ENCODE data around the gene SLX9. TPM values are rescaled to one million over a fixed set of nuclear protein-coding genes. Genes with fewer than 3 reads are reported as not detected.

SLX9 gene
- polyA plus RNA-seq, 1 donor from 2014 or later: 15.4 TPM

- TF ChIP-seq SMC3 (conservative IDR thresholded peaks at IDR 0.05; ENCODE audit: poor library complexity) (no peak), TAF1 (IDR thresholded peaks at IDR 0.05; ENCODE audit: low read depth) (no peak), EP300 (conservative IDR thresholded peaks at IDR 0.05; ENCODE audit: poor library complexity, severe bottlenecking) (no peak)
- TF ChIP-seq, protein P1, sequence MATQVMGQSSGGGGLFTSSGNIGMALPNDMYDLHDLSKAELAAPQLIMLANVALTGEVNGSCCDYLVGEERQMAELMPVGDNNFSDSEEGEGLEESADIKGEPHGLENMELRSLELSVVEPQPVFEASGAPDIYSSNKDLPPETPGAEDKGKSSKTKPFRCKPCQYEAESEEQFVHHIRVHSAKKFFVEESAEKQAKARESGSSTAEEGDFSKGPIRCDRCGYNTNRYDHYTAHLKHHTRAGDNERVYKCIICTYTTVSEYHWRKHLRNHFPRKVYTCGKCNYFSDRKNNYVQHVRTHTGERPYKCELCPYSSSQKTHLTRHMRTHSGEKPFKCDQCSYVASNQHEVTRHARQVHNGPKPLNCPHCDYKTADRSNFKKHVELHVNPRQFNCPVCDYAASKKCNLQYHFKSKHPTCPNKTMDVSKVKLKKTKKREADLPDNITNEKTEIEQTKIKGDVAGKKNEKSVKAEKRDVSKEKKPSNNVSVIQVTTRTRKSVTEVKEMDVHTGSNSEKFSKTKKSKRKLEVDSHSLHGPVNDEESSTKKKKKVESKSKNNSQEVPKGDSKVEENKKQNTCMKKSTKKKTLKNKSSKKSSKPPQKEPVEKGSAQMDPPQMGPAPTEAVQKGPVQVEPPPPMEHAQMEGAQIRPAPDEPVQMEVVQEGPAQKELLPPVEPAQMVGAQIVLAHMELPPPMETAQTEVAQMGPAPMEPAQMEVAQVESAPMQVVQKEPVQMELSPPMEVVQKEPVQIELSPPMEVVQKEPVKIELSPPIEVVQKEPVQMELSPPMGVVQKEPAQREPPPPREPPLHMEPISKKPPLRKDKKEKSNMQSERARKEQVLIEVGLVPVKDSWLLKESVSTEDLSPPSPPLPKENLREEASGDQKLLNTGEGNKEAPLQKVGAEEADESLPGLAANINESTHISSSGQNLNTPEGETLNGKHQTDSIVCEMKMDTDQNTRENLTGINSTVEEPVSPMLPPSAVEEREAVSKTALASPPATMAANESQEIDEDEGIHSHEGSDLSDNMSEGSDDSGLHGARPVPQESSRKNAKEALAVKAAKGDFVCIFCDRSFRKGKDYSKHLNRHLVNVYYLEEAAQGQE (IDR thresholded peaks at IDR 0.05; ENCODE audit: borderline replicate concordance): no peak
- no peaks in the 10 kb centered on the region for H3K27me3 ChIP-seq (ENCODE audit: insufficient read depth, low read depth, low read length)
- H3K9me3 ChIP-seq (ENCODE audit: low read length): no peaks in the 10 kb centered on the region
- H2AFZ ChIP-seq (ENCODE audit: low read depth, low read length): no peak overlapping the region
- no peak overlapping the region for H3K27ac ChIP-seq (ENCODE audit: low read length)
- no peak overlapping the region for H3K9ac ChIP-seq (ENCODE audit: low read length)
- no peaks in the 10 kb centered on the region for H3F3A ChIP-seq (ENCODE audit: insufficient read depth, low read length, poor library complexity, severe bottlenecking)
- H3K79me2 ChIP-seq (replicated peaks; ENCODE audit: insufficient read depth, low read length): no peaks in the 10 kb centered on the region
- H3K4me3 ChIP-seq (ENCODE audit: low read length): no peak overlapping the region
- H3K9me2 ChIP-seq (ENCODE audit: insufficient read depth, low read length): no peaks in the 10 kb centered on the region
- no peaks in the 10 kb centered on the region for H4K20me1 ChIP-seq (ENCODE audit: insufficient read depth)
- no peak overlapping the region for H3K4me2 ChIP-seq (ENCODE audit: low read length)
- H3K36me3 ChIP-seq (ENCODE audit: insufficient read depth, low read length): no peaks in the 10 kb centered on the region
Measured at GRCh38 chr21:44947930-44948331, 8.1 kb downstream of the SLX9 start.

- Histone ChIP-seq H2AFZ (ENCODE audit: low read depth, low read length) (no peak overlapping the region), H3K27me3 (ENCODE audit: insufficient read depth, low read depth, low read length) (no peaks in the 10 kb centered on the region), H3K79me2 (replicated peaks; ENCODE audit: insufficient read depth, low read length) (no peaks in the 10 kb centered on the region), H3K9me3 (ENCODE audit: low read length) (no peaks in the 10 kb centered on the region), H3K36me3 (ENCODE audit: insufficient read depth, low read length) (no peaks in the 10 kb centered on the region), H3K9ac (ENCODE audit: low read length) (no peak overlapping the region), H3K4me3 (ENCODE audit: low read length) (no peak overlapping the region), H3K27ac (ENCODE audit: low read length) (no peak overlapping the region), H3K9me2 (ENCODE audit: insufficient read depth, low read length) (no peaks in the 10 kb centered on the region), H3F3A (ENCODE audit: insufficient read depth, low read length, poor library complexity, severe bottlenecking) (no peaks in the 10 kb centered on the region), H4K20me1 (ENCODE audit: insufficient read depth) (no peaks in the 10 kb centered on the region), H3K4me2 (ENCODE audit: low read length) (no peak overlapping the region)
- TF ChIP-seq TAF1 (IDR thresholded peaks at IDR 0.05; ENCODE audit: low read depth) (no peak), POLR2AphosphoS5 (IDR thresholded peaks at IDR 0.05) (no peak), RAD21 (conservative IDR thresholded peaks at IDR 0.05) (no peak), CTCF (IDR thresholded peaks at IDR 0.05; ENCODE audit: poor library complexity, severe bottlenecking) (no peak), MXI1 (conservative IDR thresholded peaks at IDR 0.05; ENCODE audit: poor library complexity, severe bottlenecking) (no peak), EZH2 (IDR thresholded peaks at IDR 0.05; ENCODE audit: borderline replicate concordance, insufficient read depth, low read length, poor library complexity, severe bottlenecking) (no peak), SMC3 (conservative IDR thresholded peaks at IDR 0.05; ENCODE audit: poor library complexity) (no peak), EP300 (conservative IDR thresholded peaks at IDR 0.05; ENCODE audit: poor library complexity, severe bottlenecking) (no peak)
- TF ChIP-seq, protein P1 (IDR thresholded peaks at IDR 0.05; ENCODE audit: borderline replicate concordance): no peak
Measured at GRCh38 chr21:44948426-44949120, 8.7 kb downstream of the SLX9 start.
